ENCODE results near the gene SRD5A1.

SRD5A1 gene

GRCh38 chr5:6692906-6693305 lies 59.7 kb downstream of the SRD5A1 start:
- no peak for DNase-seq

GRCh38 chr5:6698696-6699095 lies 65.5 kb downstream of the SRD5A1 start:
- no peak for DNase-seq

GRCh38 chr5:6699357-6699756 lies 66.1 kb downstream of the SRD5A1 start:
- no peak for DNase-seq

GRCh38 chr5:6700074-6700684 lies 66.9 kb downstream of the SRD5A1 start:
- DNase-seq, result no peak

GRCh38 chr5:6700685-6701355 lies 67.6 kb downstream of the SRD5A1 start:
- no peak for DNase-seq

GRCh38 chr5:6701491-6701890 lies 68.3 kb downstream of the SRD5A1 start:
- no peak for DNase-seq

- no peak for DNase-seq
These were observed 69.4 kb downstream of the SRD5A1 start for GRCh38 chr5:6702633-6703032.

GRCh38 chr5:6703806-6704205 lies 70.6 kb downstream of the SRD5A1 start:
- no peak for DNase-seq

GRCh38 chr5:6704361-6704851 lies 71.2 kb downstream of the SRD5A1 start:
- DNase-seq, result no peak

- no peak for DNase-seq
These were observed 71.8 kb downstream of the SRD5A1 start for GRCh38 chr5:6705088-6705487.

- DNase-seq, result no peak
These were observed 72.7 kb downstream of the SRD5A1 start for GRCh38 chr5:6705959-6706358.

GRCh38 chr5:6707852-6708251 lies 74.6 kb downstream of the SRD5A1 start:
- no peak for DNase-seq

GRCh38 chr5:6708814-6709213 lies 75.6 kb downstream of the SRD5A1 start:
- DNase-seq, result no peak

GRCh38 chr5:6710070-6710469 lies 76.8 kb downstream of the SRD5A1 start:
- DNase-seq, result no peak

- DNase-seq, result no peak
These were observed 77.5 kb downstream of the SRD5A1 start for GRCh38 chr5:6710551-6711318.

GRCh38 chr5:6711409-6712141 lies 78.3 kb downstream of the SRD5A1 start:
- no peak for DNase-seq

- no peak for DNase-seq
These were observed 78.9 kb downstream of the SRD5A1 start for GRCh38 chr5:6712142-6712576.

GRCh38 chr5:6712577-6713273 lies 79.5 kb downstream of the SRD5A1 start:
- DNase-seq, result peak; percentile 90

GRCh38 chr5:6713274-6714225 lies 80.3 kb downstream of the SRD5A1 start, which contains the start of gene TENT4A:
Gene TENT4A (plus strand): TSS chr5:6713432. CDS start chr5:6713984, 552 bp downstream.
- no peak for DNase-seq

- no peak for DNase-seq
These were observed 81.2 kb downstream of the SRD5A1 start for GRCh38 chr5:6714226-6715041.
